H9 (cell line): ENCODE measurements around the gene PHLDB1. TPM values are rescaled to one million over a fixed set of nuclear protein-coding genes. Genes with fewer than 3 reads are reported as not detected.

Experiments used
- DNase-seq: peaks from one replicate; pipeline ENCODE4 v3.0.0-alpha.2; 2017
- H2AFZ ChIP-seq: one replicate; pipeline ENCODE4 v1.6.1; 2013; ENCODE audit warnings: mild to moderate bottlenecking, low read length, control low read depth, moderate library complexity
- H2AK5ac ChIP-seq: 2 replicates; pipeline ENCODE4 v1.6.1; 2013; ENCODE audit warnings: low read length, control low read depth, mixed read lengths; ENCODE audit not compliant: insufficient read length
- H2BK120ac ChIP-seq: one replicate; pipeline ENCODE4 v1.6.1; 2013; ENCODE audit warnings: low read depth, mild to moderate bottlenecking, low read length, control low read depth, inconsistent platforms; ENCODE audit not compliant: poor library complexity, severe bottlenecking
- H2BK12ac ChIP-seq: 2 replicates; pipeline ENCODE4 v1.6.1; 2013; ENCODE audit warnings: low read length, control low read depth, mixed read lengths, low read depth; ENCODE audit not compliant: insufficient read length
- H2BK15ac ChIP-seq: 2 replicates; pipeline ENCODE4 v1.6.1; 2013; ENCODE audit warnings: low read depth, low read length, control low read depth
- H2BK20ac ChIP-seq: one replicate; pipeline ENCODE4 v1.6.1; 2013; ENCODE audit warnings: low read depth, mild to moderate bottlenecking, low read length, control low read depth, inconsistent platforms; ENCODE audit not compliant: poor library complexity, severe bottlenecking
- H2BK5ac ChIP-seq: 2 replicates; pipeline ENCODE4 v1.6.1; 2013; ENCODE audit warnings: low read length, control low read depth, mixed read lengths; ENCODE audit not compliant: insufficient read length
- H3K14ac ChIP-seq: 2 replicates; pipeline ENCODE4 v1.6.1; 2013; ENCODE audit warnings: low read length, control low read depth; ENCODE audit not compliant: insufficient read depth
- H3K18ac ChIP-seq: 2 replicates; pipeline ENCODE4 v1.6.1; 2013; ENCODE audit warnings: low read depth, mild to moderate bottlenecking, mixed read lengths, low read length, control low read depth; ENCODE audit not compliant: insufficient read length
- H3K23ac ChIP-seq: 2 replicates; pipeline ENCODE4 v1.6.1; 2013; ENCODE audit warnings: low read length, control low read depth, mixed read lengths, low read depth; ENCODE audit not compliant: insufficient read length
- H3K23me2 ChIP-seq: 2 replicates; pipeline ENCODE4 v1.6.1; 2013; ENCODE audit warnings: low read depth, mild to moderate bottlenecking, mixed read lengths, low read length, control low read depth; ENCODE audit not compliant: insufficient read length, poor library complexity, severe bottlenecking
- H3K27ac ChIP-seq: 2 replicates; pipeline ENCODE4 v1.5.1; 2013; ENCODE audit warnings: low read length, control low read depth, mixed read lengths, low read depth; ENCODE audit not compliant: insufficient read length
- H3K27me3 ChIP-seq: 2 replicates; pipeline ENCODE4 v1.6.1; 2013; ENCODE audit warnings: low read length, control low read depth, inconsistent platforms; ENCODE audit not compliant: insufficient read depth
- H3K4ac ChIP-seq: 2 replicates; pipeline ENCODE4 v1.6.1; 2013; ENCODE audit warnings: low read depth, mild to moderate bottlenecking, control low read depth, inconsistent platforms, low read length, moderate library complexity
- H3K4me1 ChIP-seq: 2 replicates; pipeline ENCODE4 v1.6.1; 2013; ENCODE audit warnings: low read length, control low read depth, inconsistent platforms; ENCODE audit not compliant: insufficient read depth
- H3K4me2 ChIP-seq: 2 replicates; pipeline ENCODE4 v1.6.1; 2013; ENCODE audit warnings: low read length, control low read depth, mixed read lengths; ENCODE audit not compliant: insufficient read length, insufficient read depth
- H3K56ac ChIP-seq: 2 replicates; pipeline ENCODE4 v1.6.1; 2013; ENCODE audit warnings: low read depth, mild to moderate bottlenecking, mixed read lengths, low read length, control low read depth; ENCODE audit not compliant: insufficient read length
- H3K79me1 ChIP-seq: 2 replicates; pipeline ENCODE4 v1.6.1; 2013; ENCODE audit warnings: low read depth, mild to moderate bottlenecking, moderate library complexity, low read length, control low read depth, inconsistent platforms; ENCODE audit not compliant: insufficient read depth, poor library complexity, severe bottlenecking
- H3K79me2 ChIP-seq: 2 replicates; pipeline ENCODE4 v1.6.1; 2013; ENCODE audit warnings: low read length, control low read depth, inconsistent platforms; ENCODE audit not compliant: insufficient read depth
- H3K9ac ChIP-seq: 2 replicates; pipeline ENCODE4 v1.6.1; 2013; ENCODE audit warnings: low read length, control low read depth, mixed read lengths; ENCODE audit not compliant: insufficient read length; ENCODE audit errors: extremely low read depth
- H3K9me3 ChIP-seq: one replicate; pipeline ENCODE4 v1.6.1; 2013; ENCODE audit warnings: low read depth, low read length, inconsistent platforms; ENCODE audit not compliant: control insufficient read depth
- H3T11ph ChIP-seq: one replicate; pipeline ENCODE4 v1.6.1; 2013; ENCODE audit warnings: mild to moderate bottlenecking, low read length, control low read depth, inconsistent platforms
- H4K20me1 ChIP-seq: one replicate; pipeline ENCODE4 v1.6.1; 2013; ENCODE audit not compliant: control insufficient read depth, insufficient read length, insufficient read depth
- H4K5ac ChIP-seq: 2 replicates; pipeline ENCODE4 v1.6.1; 2013; ENCODE audit warnings: low read depth, mild to moderate bottlenecking, mixed read lengths, low read length, control low read depth; ENCODE audit not compliant: insufficient read length
- H4K8ac ChIP-seq: replicated peaks from 2 replicates; pipeline ENCODE4 v1.6.1; 2013; ENCODE audit warnings: low read length, control low read depth, mixed read lengths, low read depth; ENCODE audit not compliant: insufficient read length
- H4K91ac ChIP-seq: 2 replicates; pipeline ENCODE4 v1.6.1; 2013; ENCODE audit warnings: low read depth, mild to moderate bottlenecking, moderate library complexity, mixed read lengths, low read length, control low read depth; ENCODE audit not compliant: insufficient read length
- H3K27ac Mint-ChIP-seq, 3 experiments: 2 replicates in 2 of 3; 3 replicates in 1 of 3; pipeline ENCODE4 v1.8.0; 2020 to 2021; ENCODE audit warnings: mixed read lengths in 3 of 3, mild to moderate bottlenecking in 1 of 3, moderate library complexity in 1 of 3
- H3K27me3 Mint-ChIP-seq: 2 replicates; pipeline ENCODE4 v1.8.0; 2021; ENCODE audit warnings: low read depth, mild to moderate bottlenecking, moderate library complexity, mixed read lengths
- H3K36me3 Mint-ChIP-seq, 3 experiments: 2 replicates in 2 of 3; 3 replicates in 1 of 3; pipeline ENCODE4 v1.8.0; 2020 to 2021; ENCODE audit warnings: low read depth in 3 of 3, mixed read lengths in 3 of 3; ENCODE audit not compliant: insufficient read depth in 1 of 3
- H3K4me1 Mint-ChIP-seq, 2 experiments: 2 replicates each; pipeline ENCODE4 v1.8.0; 2020; ENCODE audit warnings: mixed read lengths in 2 of 2
- H3K4me3 Mint-ChIP-seq, 2 experiments: 2 replicates in 1 of 2; 3 replicates in 1 of 2; pipeline ENCODE4 v1.8.0; 2020 to 2021; ENCODE audit warnings: mild to moderate bottlenecking in 2 of 2, mixed read lengths in 2 of 2, moderate library complexity in 1 of 2
- H3K9me3 Mint-ChIP-seq, 2 experiments: 2 replicates in 1 of 2; 3 replicates in 1 of 2; pipeline ENCODE4 v1.8.0; 2020; ENCODE audit warnings: mild to moderate bottlenecking in 2 of 2, mixed read lengths in 2 of 2, moderate library complexity in 1 of 2
- WGBS: extraction: QIAGEN DNeasy Blood & Tissue Kit; methylation state at CpG from one replicate; pipeline ENCODE4 v1.1.7; 2013; ENCODE audit warnings: missing lambda C conversion rate, low lambda C conversion rate, mixed read lengths; ENCODE audit not compliant: insufficient read length; ENCODE audit errors: extremely low coverage; 5-methylcytosine and 5-hydroxymethylcytosine counted together
- total RNA-seq: library from RNA; stranded (reverse); gene quantifications from 2 replicates; pipeline ENCODE4 v1.2.1, GENCODE V29; 2021
- TF ChIP-seq, protein P1 (sequence below): fragments of 200-600 bp; sonication (generic); conservative IDR thresholded peaks from 3 replicates; pipeline ENCODE4 v1.8.0; 2021; ENCODE audit warnings: antibody characterized with exemption, mild to moderate bottlenecking

The PHLDB1 gene
- total RNA-seq, 1 experiment from 2014 or later = 56.0 TPM

DNA sequence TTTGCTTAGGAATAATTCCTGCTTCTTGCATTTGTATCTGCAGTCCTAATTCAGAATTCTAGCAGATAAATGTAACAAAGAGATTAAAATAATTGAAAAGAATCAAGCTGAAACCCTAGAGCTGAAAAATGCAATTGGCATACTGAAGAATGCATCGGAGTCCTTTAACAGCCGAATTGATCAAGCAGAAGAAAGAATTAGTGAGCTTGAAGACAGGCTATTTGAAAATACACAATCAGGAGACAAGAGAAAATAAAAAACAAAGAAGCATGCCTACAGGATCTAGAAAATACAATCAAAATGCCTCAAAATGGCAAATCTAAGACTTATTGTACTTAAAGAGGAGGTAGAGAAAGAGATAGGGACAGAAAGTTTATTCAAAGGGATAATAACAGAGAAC, 63.8 kb downstream of the PHLDB1 start:
- no peak overlapping the region for H3K14ac ChIP-seq
- no peak overlapping the region for H2BK120ac ChIP-seq
- no peak overlapping the region for H2BK15ac ChIP-seq
- H3K4me1 ChIP-seq = no peaks in the 10 kb centered on the region
- no peak overlapping the region for H2AFZ ChIP-seq
- no peaks in the 10 kb centered on the region for H3K9me3 ChIP-seq
- TF ChIP-seq, protein P1, sequence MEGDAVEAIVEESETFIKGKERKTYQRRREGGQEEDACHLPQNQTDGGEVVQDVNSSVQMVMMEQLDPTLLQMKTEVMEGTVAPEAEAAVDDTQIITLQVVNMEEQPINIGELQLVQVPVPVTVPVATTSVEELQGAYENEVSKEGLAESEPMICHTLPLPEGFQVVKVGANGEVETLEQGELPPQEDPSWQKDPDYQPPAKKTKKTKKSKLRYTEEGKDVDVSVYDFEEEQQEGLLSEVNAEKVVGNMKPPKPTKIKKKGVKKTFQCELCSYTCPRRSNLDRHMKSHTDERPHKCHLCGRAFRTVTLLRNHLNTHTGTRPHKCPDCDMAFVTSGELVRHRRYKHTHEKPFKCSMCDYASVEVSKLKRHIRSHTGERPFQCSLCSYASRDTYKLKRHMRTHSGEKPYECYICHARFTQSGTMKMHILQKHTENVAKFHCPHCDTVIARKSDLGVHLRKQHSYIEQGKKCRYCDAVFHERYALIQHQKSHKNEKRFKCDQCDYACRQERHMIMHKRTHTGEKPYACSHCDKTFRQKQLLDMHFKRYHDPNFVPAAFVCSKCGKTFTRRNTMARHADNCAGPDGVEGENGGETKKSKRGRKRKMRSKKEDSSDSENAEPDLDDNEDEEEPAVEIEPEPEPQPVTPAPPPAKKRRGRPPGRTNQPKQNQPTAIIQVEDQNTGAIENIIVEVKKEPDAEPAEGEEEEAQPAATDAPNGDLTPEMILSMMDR = no peak
- no peaks in the 10 kb centered on the region for H3K23me2 ChIP-seq
- no peak overlapping the region for H2AK5ac ChIP-seq
- no peak overlapping the region for H3K56ac ChIP-seq
- peaks cover 0 to 3% of the 10 kb centered on the region in 2 experiments; a peak in 1 of 4 replicates for H3K4me1 Mint-ChIP-seq
- H2BK12ac ChIP-seq = no peak overlapping the region
- H3K4me2 ChIP-seq = no peak overlapping the region
- DNase-seq = no peak
- H3K27ac Mint-ChIP-seq = no peak overlapping the region
- H3K79me1 ChIP-seq = no peaks in the 10 kb centered on the region
- H3K79me2 ChIP-seq = no peaks in the 10 kb centered on the region
- no peaks in the 10 kb centered on the region for H4K20me1 ChIP-seq
- H3K27me3 Mint-ChIP-seq = peaks cover 6% of the 10 kb centered on the region
- no peak overlapping the region for H3K9ac ChIP-seq
- no peak overlapping the region for H3T11ph ChIP-seq
- no peak overlapping the region for H4K8ac ChIP-seq
- no CpG with 5 or more reads among the region's 2 CpGs for WGBS
- H3K9me3 Mint-ChIP-seq = peaks cover 12 to 23% of the 10 kb centered on the region in 2 experiments
- no peaks in the 10 kb centered on the region; the same call in 1 of the 2 replicates for H3K27me3 ChIP-seq
- no peak overlapping the region for H4K5ac ChIP-seq
- H3K27ac ChIP-seq = no peak overlapping the region
- H3K36me3 Mint-ChIP-seq = no peaks in the 10 kb centered on the region; a peak in 1 of 7 replicates
- no peak overlapping the region for H2BK5ac ChIP-seq
- no peak overlapping the region for H3K4ac ChIP-seq
- no peak overlapping the region for H3K18ac ChIP-seq
- no peak overlapping the region for H3K4me3 Mint-ChIP-seq
- no peak overlapping the region for H4K91ac ChIP-seq
- H3K23ac ChIP-seq = no peak overlapping the region
- no peak overlapping the region for H2BK20ac ChIP-seq
